Keratinocyte (primary cell): ENCODE measurements around the gene KRTAP2-2. TPM values are rescaled to one million over a fixed set of nuclear protein-coding genes. Genes with fewer than 3 reads are reported as not detected.
"Not testable (repeated sequence)": the region's sequence is repeated elsewhere in the genome, so short reads cannot be mapped to it uniquely, and the experiment has no call there.

Experiments used
- DNase-seq: peaks from one replicate; pipeline ENCODE4 v3.0.0-alpha.2; 2011; ENCODE audit warnings: low read depth, missing footprints, low spot score
- FAIRE-seq: peaks from 2 replicates; lab custom pipeline; 2011; peaks lifted over from hg19 to GRCh38; lab: Jason Lieb, UNC
- H2AFZ ChIP-seq: 2 replicates; pipeline ENCODE4 v1.6.0; 2012; ENCODE audit warnings: low read length, control low read depth, inconsistent platforms; ENCODE audit not compliant: control insufficient read depth
- H3K27ac ChIP-seq: 2 replicates; pipeline ENCODE4 v1.5.1; 2011; ENCODE audit warnings: low read length; ENCODE audit not compliant: control insufficient read depth, insufficient read depth
- H3K27me3 ChIP-seq: 3 replicates; pipeline ENCODE4 v1.6.0; 2011; ENCODE audit warnings: low read length; ENCODE audit not compliant: control insufficient read depth, insufficient read depth; ENCODE audit errors: extremely low read depth
- H3K36me3 ChIP-seq, 2 experiments: 2 replicates in 1 of 2; 3 replicates in 1 of 2; pipeline ENCODE4 v1.5.1; 2011; ENCODE audit warnings: low read length in 2 of 2, mild to moderate bottlenecking in 1 of 2; ENCODE audit not compliant: control insufficient read depth in 2 of 2, insufficient read depth in 2 of 2; ENCODE audit errors: extremely low read depth in 1 of 2
- H3K4me1 ChIP-seq: 3 replicates; pipeline ENCODE4 v1.5.1; 2011; ENCODE audit warnings: low read length; ENCODE audit not compliant: control insufficient read depth, insufficient read depth; ENCODE audit errors: extremely low read depth
- H3K4me2 ChIP-seq: 3 replicates; pipeline ENCODE4 v1.6.0; 2011; ENCODE audit warnings: low read depth, low read length; ENCODE audit not compliant: control insufficient read depth, insufficient read depth; ENCODE audit errors: extremely low read depth
- H3K4me3 ChIP-seq, 3 experiments: fragments of 200-600 bp in 1 of 3; sonication (generic) in 1 of 3; 2 replicates in 2 of 3; 3 replicates in 1 of 3; pipeline ENCODE4 v1.5.1; 2011 to 2016; ENCODE audit warnings: low read length in 3 of 3, mild to moderate bottlenecking in 3 of 3, control low read depth in 2 of 3, inconsistent platforms in 1 of 3, low read depth in 1 of 3, mixed read lengths in 1 of 3, mixed run types in 1 of 3, moderate library complexity in 1 of 3; ENCODE audit not compliant: control insufficient read depth in 2 of 3, insufficient read depth in 2 of 3; ENCODE audit errors: extremely low read depth in 1 of 3
- H3K79me2 ChIP-seq: 2 replicates; pipeline ENCODE4 v1.6.0; 2012; ENCODE audit warnings: low read length; ENCODE audit not compliant: control insufficient read depth, insufficient read depth
- H3K9ac ChIP-seq: 3 replicates; pipeline ENCODE4 v1.6.0; 2011; ENCODE audit warnings: low read length; ENCODE audit not compliant: control insufficient read depth, insufficient read depth; ENCODE audit errors: extremely low read depth
- H3K9me1 ChIP-seq: 3 replicates; pipeline ENCODE4 v1.6.0; 2011; ENCODE audit warnings: low read length; ENCODE audit not compliant: control insufficient read depth, insufficient read depth; ENCODE audit errors: extremely low read depth
- H3K9me3 ChIP-seq: 2 replicates; pipeline ENCODE4 v1.5.1; 2012; ENCODE audit warnings: low read depth, low read length; ENCODE audit not compliant: control insufficient read depth
- H4K20me1 ChIP-seq: 3 replicates; pipeline ENCODE4 v1.6.0; 2011; ENCODE audit warnings: low read length; ENCODE audit not compliant: control insufficient read depth, insufficient read depth; ENCODE audit errors: extremely low read depth
- CTCF ChIP-seq, 3 experiments: IDR thresholded peaks in 1 of 3; conservative IDR thresholded peaks in 1 of 3; optimal IDR thresholded peaks in 1 of 3; 2 replicates in 2 of 3; 3 replicates in 1 of 3; pipeline versions ENCODE3 to v1.5.1; 2011; ENCODE audit warnings: low read length in 3 of 3, mild to moderate bottlenecking in 3 of 3, moderate library complexity in 2 of 3, control low read depth in 1 of 3, inconsistent platforms in 1 of 3; ENCODE audit not compliant: insufficient read depth in 2 of 3; ENCODE audit errors: extremely low read depth in 1 of 3
- EZH2 ChIP-seq: IDR thresholded peaks from one replicate; pipeline ENCODE4 v1.6.1; 2012; ENCODE audit warnings: inconsistent platforms, mild to moderate bottlenecking, low read length, moderate library complexity
- dilution Hi-C: fragments of 300-500 bp; cut with MboI; formaldehyde crosslinking; loops from one replicate; pipeline ENCODE4 v1.7.0; 2020; ENCODE audit warnings: low sequenced_read_pairs; ENCODE audit not compliant: extremely low pct_ligation_motif_present
- polyA plus RNA-seq, 5 experiments: library from polyadenylated mRNA; depleted of rRNA in 3 of 5; stranded (reverse) in 3 of 5; stranded (forward) in 1 of 5; unstranded in 1 of 5; fragments of >200 nt; gene quantifications; 1 replicate in 1 of 5; 2 replicates in 3 of 5; 3 replicates in 1 of 5; pipeline versions ENCODE4 v1.2.1 to v1.2.3, GENCODE V29; 2011 to 2012; ENCODE audit warnings: missing spikeins in 2 of 5, low read depth in 1 of 5, low replicate concordance in 1 of 5

KRTAP2-2 gene
- polyA plus RNA-seq, 1 donor (not counting 4 experiments of a cell fraction or from before 2014, with no cell fraction given) = not detected

DNA sequence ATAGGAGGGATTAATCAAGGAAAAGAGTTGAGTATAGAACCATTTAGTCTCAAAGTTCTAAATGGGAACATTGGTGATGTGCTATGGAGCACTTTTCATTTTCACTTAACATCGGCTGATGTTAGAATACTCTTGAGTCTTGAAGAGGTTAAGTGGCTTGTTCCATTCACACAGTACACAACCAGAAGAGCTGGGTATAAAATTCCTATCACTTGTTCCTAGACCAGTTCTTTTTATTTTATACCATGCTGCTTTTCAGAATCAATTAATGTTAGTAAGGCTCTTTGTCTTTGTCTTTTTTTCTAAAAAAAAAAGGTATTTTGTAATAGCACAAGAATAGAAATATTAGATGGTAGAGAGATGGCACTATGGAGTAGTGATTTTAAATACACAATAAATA lies 12.1 kb downstream of the KRTAP2-2 start:
- Histone ChIP-seq H2AFZ (no peak overlapping the region), H3K4me2 (no peak overlapping the region), H3K27ac (no peak overlapping the region), H3K36me3 (no peaks in the 10 kb centered on the region), H3K27me3 (no peaks in the 10 kb centered on the region), H3K9ac (no peak overlapping the region), H3K79me2 (no peaks in the 10 kb centered on the region), H3K9me3 (no peaks in the 10 kb centered on the region), H3K4me3 (no peak overlapping the region), H3K9me1 (no peaks in the 10 kb centered on the region), H3K4me1 (no peaks in the 10 kb centered on the region), H4K20me1 (no peaks in the 10 kb centered on the region)
- dilution Hi-C loops = no loop called here
- DNase-seq (no peak), FAIRE-seq (no peak)
- TF ChIP-seq EZH2 = no peak
- no peak for TF ChIP-seq CTCF (optimal IDR thresholded peaks at IDR 0.05 in 1 of 3, IDR thresholded peaks at IDR 0.05 in 1 of 3, conservative IDR thresholded peaks at IDR 0.05 in 1 of 3; ENCODE audit: extremely low read depth in 1 of 3, insufficient read depth in 2 of 3, low read length in 3 of 3)

- H3K9ac ChIP-seq, H3K27me3 ChIP-seq, H3K36me3 ChIP-seq, H4K20me1 ChIP-seq, H3K79me2 ChIP-seq, dilution Hi-C loops, H3K27ac ChIP-seq, H3K4me2 ChIP-seq, H3K9me1 ChIP-seq, H3K9me3 ChIP-seq, H3K4me3 ChIP-seq, H3K4me1 ChIP-seq, DNase-seq: not testable (repeated sequence)
- H2AFZ ChIP-seq = peak within 1 kb of the TSS; percentile 74
- FAIRE-seq = peak; percentile 48
Measured at GRCh38 chr17:41040783-41041571, 14.1 kb downstream of the KRTAP2-2 start, which contains the start of gene KRTAP1-1. Gene KRTAP1-1, minus strand, starts transcription at chr17:41041450. Its CDS starts 53 bp downstream, at chr17:41041397.
